Progenitor cell of endocrine pancreas (in vitro differentiated cells): ENCODE measurements around the gene CYFIP1. TPM values are rescaled to one million over a fixed set of nuclear protein-coding genes. Genes with fewer than 3 reads are reported as not detected.

Experiments
- DNase-seq: peaks from one replicate; pipeline ENCODE4 v3.0.0; 2021; ENCODE audit warnings: low spot score; ENCODE audit not compliant: unreplicated experiment
- H3K27ac Mint-ChIP-seq: 2 replicates; pipeline ENCODE4 v1.8.0; 2021; ENCODE audit warnings: mild to moderate bottlenecking, moderate library complexity, mixed read lengths
- H3K27me3 Mint-ChIP-seq: 2 replicates; pipeline ENCODE4 v1.8.0; 2021; ENCODE audit warnings: mixed read lengths
- H3K36me3 Mint-ChIP-seq: 2 replicates; pipeline ENCODE4 v1.8.0; 2022; ENCODE audit warnings: mixed read lengths; ENCODE audit not compliant: insufficient read depth
- H3K4me1 Mint-ChIP-seq: 2 replicates; pipeline ENCODE4 v1.8.0; 2021; ENCODE audit warnings: low read depth, mixed read lengths
- H3K4me3 Mint-ChIP-seq: 2 replicates; pipeline ENCODE4 v1.8.0; 2021; ENCODE audit warnings: low read depth, mild to moderate bottlenecking, moderate library complexity, mixed read lengths
- H3K9me3 Mint-ChIP-seq: 2 replicates; pipeline ENCODE4 v1.8.0; 2021; ENCODE audit warnings: low read depth, mixed read lengths
- CTCF ChIP-seq: fragments of 200-600 bp; sonication (generic); IDR thresholded peaks from one replicate; pipeline ENCODE4 v1.5.0; 2021; ENCODE audit warnings: antibody characterized with exemption, mild to moderate bottlenecking; ENCODE audit not compliant: unreplicated experiment
- total RNA-seq: library from RNA; stranded (reverse); gene quantifications from 2 replicates; pipeline ENCODE4 v1.2.1, GENCODE V29; 2021

Gene CYFIP1
- total RNA-seq, 1 donor from 2014 or later: 175 TPM

GRCh38 chr15:22880981-22881738 lies 99.0 kb downstream of the CYFIP1 start:
- no peaks in the 10 kb centered on the region for H3K27me3 Mint-ChIP-seq
- no peak overlapping the region for H3K4me3 Mint-ChIP-seq
- no peaks in the 10 kb centered on the region for H3K9me3 Mint-ChIP-seq
- no peak for TF ChIP-seq CTCF
- H3K36me3 Mint-ChIP-seq: peaks cover 32% of the 10 kb centered on the region
- H3K27ac Mint-ChIP-seq: no peak overlapping the region
- DNase-seq: no peak
- H3K4me1 Mint-ChIP-seq: peaks cover 2% of the 10 kb centered on the region

- Mint-ChIP-seq H3K4me1 (peaks cover 2% of the 10 kb centered on the region), H3K27me3 (no peaks in the 10 kb centered on the region), H3K27ac (no peak overlapping the region), H3K36me3 (peaks cover 35% of the 10 kb centered on the region), H3K4me3 (no peak overlapping the region), H3K9me3 (no peaks in the 10 kb centered on the region)
- no peak for TF ChIP-seq CTCF
- no peak for DNase-seq
These were observed 99.8 kb downstream of the CYFIP1 start for GRCh38 chr15:22880068-22880980.

GRCh38 chr15:22878103-22878502 lies 102.1 kb downstream of the CYFIP1 start:
- Mint-ChIP-seq H3K4me3 (no peak overlapping the region), H3K27me3 (no peaks in the 10 kb centered on the region), H3K4me1 (no peaks in the 10 kb centered on the region), H3K9me3 (no peaks in the 10 kb centered on the region), H3K36me3 (peaks cover 39% of the 10 kb centered on the region), H3K27ac (no peak overlapping the region)
- no peak for TF ChIP-seq CTCF
- no peak for DNase-seq

- Mint-ChIP-seq H3K27ac (no peak overlapping the region), H3K27me3 (no peaks in the 10 kb centered on the region)
These were observed 102.6 kb downstream of the CYFIP1 start for GRCh38 chr15:22877607-22878006.

More at GRCh38 chr15:22877607-22878006, 102.6 kb downstream of the CYFIP1 start:
- DNase-seq: no peak
- TF ChIP-seq CTCF: no peak
- Mint-ChIP-seq H3K4me1 (no peaks in the 10 kb centered on the region), H3K36me3 (peaks cover 42% of the 10 kb centered on the region), H3K4me3 (no peak overlapping the region), H3K9me3 (no peaks in the 10 kb centered on the region)
